ENCODE measurements around the gene TGFB1. TPM values are rescaled to one million over a fixed set of nuclear protein-coding genes. Genes with fewer than 3 reads are reported as not detected.
A peak's percentile ranks its signal among the peaks of the same experiment; 100 is the strongest.

Gene TGFB1
- total RNA-seq, 1 experiment from 2014 or later = 15.0 TPM

- peaks cover 42% of the 10 kb centered on the region for H3K36me3 Mint-ChIP-seq (ENCODE audit: insufficient read depth, unreplicated experiment)
- H3K4me3 ChIP-seq (ENCODE audit: low read depth, low read length) = no peak overlapping the region
- intact Hi-C loops (cut with micrococcal nuclease; ENCODE audit: unreplicated experiment) = no loop called here
- ChIA-PET CTCF (no interaction called here), POLR2A (interaction anchor here (0.6 kb wide), 1 partner anchor 113 kb away, joined by 3 read pairs; no protein-coding TSS in a partner anchor)
- H3K9me3 ChIP-seq = no peaks in the 10 kb centered on the region
- DNase-seq = no peak
- no peaks in the 10 kb centered on the region for H3K27me3 ChIP-seq (replicated peaks; ENCODE audit: control insufficient read depth, insufficient read depth, low read length)
- no peaks in the 10 kb centered on the region for H3K9me3 Mint-ChIP-seq (ENCODE audit: unreplicated experiment)
- H3K36me3 ChIP-seq (ENCODE audit: control insufficient read depth, insufficient read depth, low read length) = no peaks in the 10 kb centered on the region; the same call in 1 of the 2 replicates
- peaks cover 40% of the 10 kb centered on the region for H3K4me1 ChIP-seq
- peak overlapping the region; percentile 58 for H3K27ac Mint-ChIP-seq (ENCODE audit: unreplicated experiment)
- no peaks in the 10 kb centered on the region for H3K27me3 Mint-ChIP-seq (ENCODE audit: insufficient read depth, unreplicated experiment)
- TF ChIP-seq CTCF (IDR thresholded peaks at IDR 0.05; ENCODE audit: insufficient read depth in 1 of 2, low read depth in 1 of 2, low read length in 1 of 2, severe bottlenecking in 1 of 2, unreplicated experiment in 1 of 2) = no peak
- BruUV-seq (replicated peaks) = no TSS peak
- no peak overlapping the region for H3K4me3 Mint-ChIP-seq (ENCODE audit: unreplicated experiment)
- H3K4me1 Mint-ChIP-seq (ENCODE audit: low read depth, unreplicated experiment) = peaks cover 34% of the 10 kb centered on the region
These were observed 26.6 kb downstream of the TGFB1 start for GRCh38 chr19:41327076-41327575.

GRCh38 chr19:41325947-41326706 lies 27.6 kb downstream of the TGFB1 start:
- Histone ChIP-seq H3K9me3 (no peaks in the 10 kb centered on the region), H3K4me1 (peaks cover 43% of the 10 kb centered on the region), H3K27me3 (replicated peaks; ENCODE audit: control insufficient read depth, insufficient read depth, low read length) (no peaks in the 10 kb centered on the region), H3K36me3 (ENCODE audit: control insufficient read depth, insufficient read depth, low read length) (peaks cover 4% of the 10 kb centered on the region; the same call in 1 of the 2 replicates), H3K4me3 (ENCODE audit: low read depth, low read length) (no peak overlapping the region)
- Mint-ChIP-seq H3K4me3 (ENCODE audit: unreplicated experiment) (peak overlapping the region; percentile 54), H3K4me1 (ENCODE audit: low read depth, unreplicated experiment) (peaks cover 34% of the 10 kb centered on the region), H3K9me3 (ENCODE audit: unreplicated experiment) (no peaks in the 10 kb centered on the region), H3K36me3 (ENCODE audit: insufficient read depth, unreplicated experiment) (peaks cover 42% of the 10 kb centered on the region), H3K27ac (ENCODE audit: unreplicated experiment) (peak overlapping the region; percentile 58), H3K27me3 (ENCODE audit: insufficient read depth, unreplicated experiment) (no peaks in the 10 kb centered on the region)
- DNase-seq = no peak
- ChIA-PET POLR2A (no interaction called here), CTCF (interaction anchor here (0.9 kb wide), 1 partner anchor 26 kb away, joined by 3 read pairs; no protein-coding TSS in a partner anchor)
- TF ChIP-seq CTCF (IDR thresholded peaks at IDR 0.05; ENCODE audit: insufficient read depth in 1 of 2, low read depth in 1 of 2, low read length in 1 of 2, severe bottlenecking in 1 of 2, unreplicated experiment in 1 of 2) = no peak
- intact Hi-C loops (cut with micrococcal nuclease; ENCODE audit: unreplicated experiment) = no loop called here
- no TSS peak for BruUV-seq (replicated peaks)

GRCh38 chr19:41325640-41325946 lies 28.1 kb downstream of the TGFB1 start:
- no peaks in the 10 kb centered on the region for H3K9me3 Mint-ChIP-seq (ENCODE audit: unreplicated experiment)
- H3K36me3 Mint-ChIP-seq (ENCODE audit: insufficient read depth, unreplicated experiment) = peaks cover 46% of the 10 kb centered on the region
- ChIA-PET CTCF (interaction anchor here (0.6 to 1.0 kb wide), 3 partner anchors 16 to 27 kb away, joined by 3 to 4 read pairs (median 3); no protein-coding TSS in a partner anchor), POLR2A (interaction anchor here (0.7 kb wide), 2 partner anchors 14 to 114 kb away, joined by 3 read pairs; partner anchors contain the start of gene DMAC2)
- TF ChIP-seq CTCF (IDR thresholded peaks at IDR 0.05; ENCODE audit: insufficient read depth in 1 of 2, low read depth in 1 of 2, low read length in 1 of 2, severe bottlenecking in 1 of 2, unreplicated experiment in 1 of 2) = no peak
- Histone ChIP-seq H3K36me3 (ENCODE audit: control insufficient read depth, insufficient read depth, low read length) (peaks cover 4% of the 10 kb centered on the region; the same call in 1 of the 2 replicates), H3K4me3 (ENCODE audit: low read depth, low read length) (no peak overlapping the region), H3K4me1 (peaks cover 43% of the 10 kb centered on the region), H3K9me3 (no peaks in the 10 kb centered on the region), H3K27me3 (replicated peaks; ENCODE audit: control insufficient read depth, insufficient read depth, low read length) (no peaks in the 10 kb centered on the region)
- H3K27me3 Mint-ChIP-seq (ENCODE audit: insufficient read depth, unreplicated experiment) = no peaks in the 10 kb centered on the region
- intact Hi-C loops (cut with micrococcal nuclease; ENCODE audit: unreplicated experiment) = no loop called here
- BruUV-seq (replicated peaks) = no TSS peak
- peak overlapping the region; percentile 54 for H3K4me3 Mint-ChIP-seq (ENCODE audit: unreplicated experiment)
- no peak for DNase-seq
- H3K4me1 Mint-ChIP-seq (ENCODE audit: low read depth, unreplicated experiment) = peaks cover 34% of the 10 kb centered on the region
- no peak overlapping the region for H3K27ac Mint-ChIP-seq (ENCODE audit: unreplicated experiment)

Data from Caco-2 (cell line).